ENCODE results near the gene NBPF19.
A peak's percentile ranks its signal among the peaks of the same experiment; 100 is the strongest.
"Not testable (repeated sequence)": the region's sequence is repeated elsewhere in the genome, so short reads cannot be mapped to it uniquely, and the experiment has no call there.

Gene NBPF19

DNA sequence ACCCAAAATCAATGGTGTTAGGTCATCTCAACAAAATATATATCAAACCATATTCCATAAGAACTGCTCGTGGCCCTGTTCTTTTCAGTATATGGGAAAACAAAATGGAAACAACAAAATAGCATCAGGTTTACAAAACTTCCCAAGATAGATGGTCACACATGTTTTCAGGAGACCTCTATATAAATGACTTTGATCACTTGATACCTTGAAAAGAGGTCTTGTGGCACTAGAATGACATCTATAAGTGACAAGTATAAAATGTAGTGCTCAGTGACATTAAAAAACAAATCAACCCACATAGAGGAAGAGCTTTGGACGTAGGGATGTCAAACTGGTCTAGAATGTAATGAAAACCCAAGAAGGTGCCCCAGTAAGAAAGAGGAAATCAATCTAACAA is at the start of gene NBPF19:
NBPF19 (plus strand) TSS at position 301 of the 400 bp plus-strand sequence. CDS start 888 bp downstream, outside the sequence.
- H3K4me3 Mint-ChIP-seq; H3K4me1 Mint-ChIP-seq (ENCODE audit: low read depth); H3K27ac Mint-ChIP-seq; DNase-seq; H3K9me3 Mint-ChIP-seq; H3K27me3 Mint-ChIP-seq: not testable (repeated sequence)
- peaks cover 14% of the 10 kb centered on the region for H3K36me3 Mint-ChIP-seq (ENCODE audit: low read depth)

DNA sequence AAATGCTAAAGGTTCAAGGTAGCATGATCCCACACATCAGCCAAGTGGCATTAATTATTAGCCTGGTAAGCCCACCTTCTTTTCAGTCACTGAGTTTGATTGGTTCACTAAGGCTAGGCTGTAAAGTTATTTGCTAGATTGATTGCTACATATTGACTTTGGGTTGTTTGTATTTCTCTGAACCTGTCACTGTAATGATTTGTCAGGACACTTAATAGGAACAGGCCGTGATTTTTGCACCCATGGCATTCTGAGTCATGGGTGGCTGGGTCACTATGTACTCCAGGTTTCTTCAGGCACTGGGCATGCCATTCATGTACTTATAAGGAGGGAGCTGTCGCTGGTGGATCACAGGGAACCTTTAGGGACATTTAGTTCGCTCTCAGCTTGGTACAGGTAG is 46.5 kb upstream of the NBPF19 start:
- not testable (repeated sequence) for H3K27ac Mint-ChIP-seq; DNase-seq; H3K4me3 Mint-ChIP-seq; H3K4me1 Mint-ChIP-seq (ENCODE audit: low read depth); H3K9me3 Mint-ChIP-seq; H3K27me3 Mint-ChIP-seq; H3K36me3 Mint-ChIP-seq (ENCODE audit: low read depth)

GRCh38 chr1:149445451-149445850 is 29.4 kb upstream of the NBPF19 start:
- H3K36me3 Mint-ChIP-seq (ENCODE audit: low read depth); H3K4me3 Mint-ChIP-seq; H3K9me3 Mint-ChIP-seq; H3K27ac Mint-ChIP-seq; H3K27me3 Mint-ChIP-seq: not testable (repeated sequence)
- H3K4me1 Mint-ChIP-seq (ENCODE audit: low read depth) = peaks cover 19% of the 10 kb centered on the region
- peak; percentile 27 for DNase-seq

DNA sequence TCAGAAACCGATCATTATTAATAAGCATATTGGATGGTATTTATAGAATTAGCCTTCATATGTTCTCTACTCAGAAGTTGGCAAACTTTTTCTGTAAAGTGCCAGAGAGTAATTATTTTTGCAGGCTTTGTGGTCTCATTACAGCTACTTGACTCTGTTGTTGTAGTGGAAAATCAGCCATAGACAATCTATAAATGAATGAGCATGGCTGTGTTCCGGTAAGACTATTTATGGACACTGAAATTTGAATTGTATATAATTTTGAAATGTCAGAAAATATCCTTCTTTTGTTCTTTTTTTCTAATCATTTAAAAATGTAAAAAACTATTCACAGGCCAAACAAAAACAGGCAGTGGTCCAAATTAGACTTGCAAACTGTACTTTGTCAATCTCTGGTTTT is 22.6 kb upstream of the NBPF19 start:
- not testable (repeated sequence) for H3K27me3 Mint-ChIP-seq; DNase-seq; H3K4me3 Mint-ChIP-seq; H3K4me1 Mint-ChIP-seq (ENCODE audit: low read depth); H3K9me3 Mint-ChIP-seq; H3K36me3 Mint-ChIP-seq (ENCODE audit: low read depth); H3K27ac Mint-ChIP-seq

DNA sequence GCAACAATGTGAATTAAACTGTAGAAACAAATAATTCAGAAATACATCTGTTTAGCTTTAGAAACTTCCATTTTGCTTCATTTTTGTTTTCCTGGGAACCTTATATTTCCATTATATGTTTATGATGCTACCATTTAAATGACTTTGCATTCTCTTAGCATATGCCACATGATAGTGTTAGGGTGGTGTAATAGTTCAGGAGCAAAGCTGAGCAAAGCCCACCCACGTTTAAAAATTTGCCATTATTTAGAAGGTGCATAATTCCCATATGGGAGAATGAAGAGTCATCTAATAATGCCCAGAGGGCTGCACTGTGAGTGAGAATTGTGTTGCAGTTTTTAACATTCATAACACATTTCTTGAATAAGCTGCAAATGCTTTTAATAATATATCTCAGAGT is 22.2 kb upstream of the NBPF19 start:
- not testable (repeated sequence) for H3K27me3 Mint-ChIP-seq; H3K9me3 Mint-ChIP-seq; H3K27ac Mint-ChIP-seq; H3K4me1 Mint-ChIP-seq (ENCODE audit: low read depth); H3K4me3 Mint-ChIP-seq; H3K36me3 Mint-ChIP-seq (ENCODE audit: low read depth); DNase-seq

DNA sequence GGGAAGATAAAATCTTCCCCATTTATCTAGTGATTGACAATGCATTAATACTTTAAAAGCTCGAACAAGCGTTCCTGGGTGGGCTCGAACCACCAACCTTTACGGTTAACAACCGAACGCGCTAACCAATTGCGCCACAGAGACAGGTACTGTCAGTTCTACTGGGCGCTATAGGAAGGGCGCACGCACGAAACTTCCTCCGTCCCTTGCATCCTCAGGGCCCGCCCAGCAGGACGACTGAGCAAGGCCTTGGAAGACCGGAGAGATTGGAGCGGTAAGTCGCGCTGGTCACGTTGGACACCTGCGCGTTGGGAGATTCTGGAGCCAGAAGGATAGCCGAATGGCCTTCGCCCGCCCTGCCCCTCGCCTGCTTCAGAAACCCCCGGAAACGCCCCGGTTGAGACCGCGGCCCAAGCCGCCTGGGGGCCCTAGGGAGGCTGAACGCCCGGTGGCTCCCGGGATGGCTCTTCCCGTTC is 83.5 kb downstream of the NBPF19 start:
- not testable (repeated sequence) for H3K27me3 Mint-ChIP-seq, H3K9me3 Mint-ChIP-seq
- Mint-ChIP-seq H3K36me3 (ENCODE audit: low read depth) (peaks cover 15% of the 10 kb centered on the region), H3K4me3 (peak overlapping the region; percentile 78), H3K27ac (peak overlapping the region; percentile 92), H3K4me1 (ENCODE audit: low read depth) (peaks cover 12% of the 10 kb centered on the region)
- peak; percentile 82 for DNase-seq

DNA sequence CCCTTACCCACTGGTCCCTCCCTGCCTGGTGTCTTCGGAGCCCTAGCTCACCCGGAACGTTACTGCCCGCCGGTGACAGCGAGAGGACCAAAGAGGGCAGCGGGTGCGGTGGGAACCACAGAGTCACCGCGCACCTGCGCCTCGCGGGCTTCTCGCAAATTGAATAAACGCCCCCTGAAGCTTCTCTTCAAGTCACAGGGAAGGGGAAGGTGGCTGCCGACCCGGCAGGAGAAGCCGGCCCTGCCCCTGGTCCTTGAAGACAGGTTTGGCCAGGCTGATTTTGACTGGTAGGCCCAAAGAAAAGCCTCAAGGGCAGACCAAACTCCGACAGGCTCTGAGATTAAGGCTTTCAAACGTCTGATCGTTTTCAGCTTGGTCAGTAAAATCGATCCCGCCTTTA is 87.0 kb downstream of the NBPF19 start:
- not testable (repeated sequence) for H3K27ac Mint-ChIP-seq; H3K27me3 Mint-ChIP-seq; H3K9me3 Mint-ChIP-seq; H3K4me3 Mint-ChIP-seq; H3K36me3 Mint-ChIP-seq (ENCODE audit: low read depth); DNase-seq; H3K4me1 Mint-ChIP-seq (ENCODE audit: low read depth)

- H3K4me1 Mint-ChIP-seq (ENCODE audit: low read depth); H3K27me3 Mint-ChIP-seq; H3K27ac Mint-ChIP-seq; H3K9me3 Mint-ChIP-seq; H3K36me3 Mint-ChIP-seq (ENCODE audit: low read depth); H3K4me3 Mint-ChIP-seq; DNase-seq: not testable (repeated sequence)
These were observed 90.6 kb downstream of the NBPF19 start for GRCh38 chr1:149565485-149565884.

- H3K27me3 Mint-ChIP-seq; H3K4me3 Mint-ChIP-seq; DNase-seq; H3K9me3 Mint-ChIP-seq; H3K27ac Mint-ChIP-seq; H3K36me3 Mint-ChIP-seq (ENCODE audit: low read depth); H3K4me1 Mint-ChIP-seq (ENCODE audit: low read depth): not testable (repeated sequence)
These were observed 97.9 kb downstream of the NBPF19 start for GRCh38 chr1:149572763-149573162.

DNA sequence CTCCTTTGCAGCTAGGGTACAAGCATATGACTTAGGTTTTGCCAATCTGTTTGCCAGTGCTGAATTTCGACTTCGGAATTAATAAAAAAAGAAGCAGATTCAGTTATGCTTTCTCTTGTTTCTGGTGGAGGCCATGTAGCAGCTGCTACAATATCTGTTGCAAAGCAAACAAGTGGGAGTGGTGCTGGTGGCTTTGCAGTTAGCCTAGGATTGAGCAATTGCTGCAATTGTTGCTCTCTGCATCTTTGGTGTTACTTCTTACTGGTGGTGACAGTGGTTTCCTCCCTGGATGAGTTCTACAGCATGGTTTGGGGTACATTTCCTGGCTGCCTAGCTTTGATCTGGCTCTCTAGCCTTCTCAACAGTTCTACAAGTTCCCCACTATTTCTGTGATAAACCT is 110.7 kb downstream of the NBPF19 start:
- peak overlapping the region; percentile 61 for H3K4me3 Mint-ChIP-seq
- not testable (repeated sequence) for H3K27me3 Mint-ChIP-seq; H3K9me3 Mint-ChIP-seq; H3K36me3 Mint-ChIP-seq (ENCODE audit: low read depth)
- peak; percentile 48 for DNase-seq
- peaks cover 13% of the 10 kb centered on the region for H3K4me1 Mint-ChIP-seq (ENCODE audit: low read depth)
- peak overlapping the region; percentile 61 for H3K27ac Mint-ChIP-seq

Measured in activated T-cell treated with anti-CD3 and anti-CD28 coated beads, Interleukin-2, amount 50 U/mL, for 24 hours (primary cell).